Measurements from ENCODE around the gene ANGEL1. TPM values are rescaled to one million over a fixed set of nuclear protein-coding genes. Genes with fewer than 3 reads are reported as not detected.

Gene ANGEL1
- total RNA-seq, 4 donors from 2014 or later = 21.6 to 27.7 (median 26.1) TPM

DNA sequence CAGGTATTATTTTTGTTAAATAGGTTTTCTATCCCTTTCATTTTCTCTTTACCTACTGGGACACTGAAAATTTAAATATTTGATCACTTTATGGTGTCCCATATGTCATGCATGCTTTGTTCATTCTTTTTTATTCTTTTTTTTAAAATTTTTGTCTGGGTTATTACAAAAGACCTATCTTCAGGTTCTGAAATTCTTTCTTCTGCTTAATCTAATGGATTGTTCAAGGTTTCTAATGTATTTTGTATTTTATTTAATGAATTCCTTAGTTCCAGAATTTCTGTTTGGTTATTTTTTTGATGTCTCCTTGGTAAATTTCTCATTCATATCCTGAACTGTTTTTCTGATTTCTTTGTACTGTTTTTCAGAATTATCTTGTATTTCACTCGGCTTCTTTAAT, 71.6 kb downstream of the ANGEL1 start:
- no peak for DNase-seq (ENCODE audit: low spot score in 2 of 2)
- H3K4me3 ChIP-seq = no peak overlapping the region

More for the DNA sequence above, 71.6 kb downstream of the ANGEL1 start:
- no peaks in the 10 kb centered on the region for H3K27me3 ChIP-seq
- WGBS, 2 donors = 93 to 98% methylated on average over 1 of the region's 1 CpG
- H3K36me3 ChIP-seq = peaks cover 0 to 6% (median 0%) of the 10 kb centered on the region in 3 donors
- H3K9me3 ChIP-seq = peaks cover 0 to 46% (median 6%) of the 10 kb centered on the region in 4 donors
- no peak overlapping the region for H3K27ac ChIP-seq
- TF ChIP-seq, protein P1, sequence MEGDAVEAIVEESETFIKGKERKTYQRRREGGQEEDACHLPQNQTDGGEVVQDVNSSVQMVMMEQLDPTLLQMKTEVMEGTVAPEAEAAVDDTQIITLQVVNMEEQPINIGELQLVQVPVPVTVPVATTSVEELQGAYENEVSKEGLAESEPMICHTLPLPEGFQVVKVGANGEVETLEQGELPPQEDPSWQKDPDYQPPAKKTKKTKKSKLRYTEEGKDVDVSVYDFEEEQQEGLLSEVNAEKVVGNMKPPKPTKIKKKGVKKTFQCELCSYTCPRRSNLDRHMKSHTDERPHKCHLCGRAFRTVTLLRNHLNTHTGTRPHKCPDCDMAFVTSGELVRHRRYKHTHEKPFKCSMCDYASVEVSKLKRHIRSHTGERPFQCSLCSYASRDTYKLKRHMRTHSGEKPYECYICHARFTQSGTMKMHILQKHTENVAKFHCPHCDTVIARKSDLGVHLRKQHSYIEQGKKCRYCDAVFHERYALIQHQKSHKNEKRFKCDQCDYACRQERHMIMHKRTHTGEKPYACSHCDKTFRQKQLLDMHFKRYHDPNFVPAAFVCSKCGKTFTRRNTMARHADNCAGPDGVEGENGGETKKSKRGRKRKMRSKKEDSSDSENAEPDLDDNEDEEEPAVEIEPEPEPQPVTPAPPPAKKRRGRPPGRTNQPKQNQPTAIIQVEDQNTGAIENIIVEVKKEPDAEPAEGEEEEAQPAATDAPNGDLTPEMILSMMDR (IDR thresholded peaks at IDR 0.05) = no peak
- no peak for TF ChIP-seq EP300 (IDR thresholded peaks at IDR 0.05)
- TF ChIP-seq POLR2A (IDR thresholded peaks at IDR 0.05) = no peak
- no peaks in the 10 kb centered on the region for H3K4me1 ChIP-seq

Other genes starting within 250 kb of the ANGEL1 start
- 10 to 100 TPM; 13.8 to 24.7 (median 18.6) TPM for gene VASH1, start 51.4 kb downstream of the ANGEL1 start, total RNA-seq
- gene LRRC74A, start 13.5 kb upstream of the ANGEL1 start, total RNA-seq = not detected
- 10 to 100 TPM; 52.4 to 69.2 (median 60.7) TPM for gene IRF2BPL, start 215.8 kb upstream of the ANGEL1 start, total RNA-seq

Data from tibial nerve (tissue), 4 donors.